Common myeloid progenitor, CD34-positive (primary cell): Measurements from ENCODE around the gene ZNF331.
A peak's percentile ranks its signal among the peaks of the same experiment; 100 is the strongest.

Source experiments
- CTCF ChIA-PET: fragments of 350-600 bp; sonication (Branson Sonifier 250); formaldehyde crosslinking; loops from one replicate; lab custom pipeline; 2021; ENCODE audit warnings: antibody characterized with exemption; lab: Charles Lee
- POLR2A ChIA-PET: fragments of 350-600 bp; sonication (Branson Sonifier 250); formaldehyde crosslinking; loops from one replicate; lab custom pipeline; 2021; ENCODE audit warnings: antibody characterized with exemption; lab: Charles Lee
- DNase-seq, 3 donors: peaks; one replicate each; pipeline versions ENCODE4 v3.0.0 to v3.0.0-alpha.2; 2013
- H3K27ac ChIP-seq, 2 experiments: 1 replicate in 1 of 2; 2 replicates in 1 of 2; pipeline ENCODE4 v1.7.0; 2013; ENCODE audit warnings: inconsistent platforms in 2 of 2, low read length in 2 of 2, mild to moderate bottlenecking in 2 of 2, low read depth in 1 of 2, moderate library complexity in 1 of 2; ENCODE audit not compliant: severe bottlenecking in 2 of 2, insufficient read depth in 1 of 2, poor library complexity in 1 of 2
- H3K27me3 ChIP-seq, 5 experiments: replicated peaks in 2 of 5; 1 replicate in 3 of 5; 2 replicates in 2 of 5; pipeline versions ENCODE4 v1.6.1 to v1.7.0; 2013; ENCODE audit warnings: low read length in 4 of 5, mild to moderate bottlenecking in 2 of 5, moderate library complexity in 2 of 5, inconsistent platforms in 1 of 5; ENCODE audit not compliant: insufficient read depth in 5 of 5, control insufficient read depth in 4 of 5
- H3K36me3 ChIP-seq, 4 experiments: 1 replicate in 2 of 4; 2 replicates in 2 of 4; pipeline versions ENCODE4 v1.6.1 to v1.7.0; 2013; ENCODE audit warnings: low read length in 3 of 4, control low read depth in 1 of 4, mild to moderate bottlenecking in 1 of 4; ENCODE audit not compliant: control insufficient read depth in 4 of 4, insufficient read depth in 4 of 4
- H3K4me1 ChIP-seq, 4 experiments: 1 replicate in 3 of 4; 2 replicates in 1 of 4; pipeline versions ENCODE4 v1.6.1 to v1.7.1; 2013; ENCODE audit warnings: low read length in 3 of 4, mild to moderate bottlenecking in 3 of 4, control low read depth in 1 of 4, inconsistent platforms in 1 of 4, moderate library complexity in 1 of 4; ENCODE audit not compliant: control insufficient read depth in 4 of 4, insufficient read depth in 4 of 4; ENCODE audit errors: control extremely low read depth in 1 of 4
- H3K4me3 ChIP-seq, 7 experiments: 1 replicate in 4 of 7; 2 replicates in 3 of 7; pipeline versions ENCODE4 v1.5.1 to v1.7.0; 2013; ENCODE audit warnings: mild to moderate bottlenecking in 7 of 7, low read length in 6 of 7, moderate library complexity in 6 of 7, inconsistent platforms in 2 of 7, low read depth in 2 of 7, control low read depth in 1 of 7; ENCODE audit not compliant: insufficient read depth in 4 of 7, control insufficient read depth in 1 of 7; ENCODE audit errors: extremely low read depth in 1 of 7
- H3K9me3 ChIP-seq, 5 experiments: 1 replicate in 4 of 5; 2 replicates in 1 of 5; pipeline versions ENCODE4 v1.6.1 to v1.7.1; 2013; ENCODE audit warnings: low read length in 4 of 5, mild to moderate bottlenecking in 2 of 5, inconsistent platforms in 1 of 5, low read depth in 1 of 5, moderate library complexity in 1 of 5; ENCODE audit not compliant: control insufficient read depth in 4 of 5, insufficient read depth in 2 of 5; ENCODE audit errors: control extremely low read depth in 1 of 5
- WGBS: methylation state at CpG from one replicate; pipeline ENCODE4 v1.1.5; 2013; ENCODE audit not compliant: insufficient coverage; 5-methylcytosine and 5-hydroxymethylcytosine counted together

The ZNF331 gene

DNA sequence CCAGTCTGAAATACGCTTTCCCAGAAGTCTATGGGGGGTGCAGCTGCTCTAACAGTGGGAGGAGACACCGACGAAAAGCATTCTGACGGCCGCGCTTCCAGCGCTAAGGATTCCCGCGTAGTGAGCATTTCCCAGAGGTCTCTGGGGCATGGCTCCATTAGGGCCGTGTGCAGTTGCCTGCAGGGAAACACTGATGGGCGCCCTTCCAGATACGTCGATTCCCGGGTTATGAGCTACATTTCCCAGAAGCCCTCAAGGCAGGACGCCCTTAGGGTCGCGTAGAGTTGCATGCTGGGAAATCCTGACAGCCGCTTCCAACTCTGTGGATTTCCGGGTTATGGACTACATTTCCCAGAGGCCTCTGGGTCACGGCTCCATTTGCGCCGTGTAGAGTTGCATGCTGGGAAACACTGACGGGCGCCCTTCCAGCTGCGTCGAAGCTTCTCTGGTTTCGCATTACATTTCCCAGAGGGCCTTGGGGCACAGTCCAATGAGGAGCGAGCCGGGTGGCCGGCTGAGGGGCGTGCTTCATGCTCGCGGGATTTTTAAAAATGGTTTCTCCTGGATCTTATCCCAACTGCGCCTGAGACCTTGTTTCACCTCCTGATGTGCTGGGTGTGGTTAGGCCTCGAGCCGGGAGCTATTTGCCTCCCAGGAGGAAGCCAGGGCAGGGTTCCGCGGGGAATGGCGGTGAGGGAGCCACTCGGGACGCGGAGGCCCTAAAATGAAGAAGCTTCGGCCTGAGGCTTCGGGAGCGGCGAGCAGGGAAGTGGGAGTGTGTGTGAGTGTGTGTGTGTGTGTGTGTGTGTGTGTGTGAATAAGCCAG, 17.2 kb upstream of the ZNF331 start:
- Histone ChIP-seq H3K9me3 (peaks cover 0 to 10% (median 0%) of the 10 kb centered on the region in 5 experiments), H3K36me3 (no peaks in the 10 kb centered on the region), H3K4me1 (peaks cover 0 to 18% (median 14%) of the 10 kb centered on the region in 4 experiments), H3K27me3 (no peaks in the 10 kb centered on the region), H3K4me3 (peak overlapping the region; percentile 34 to 97 (median 85)), H3K27ac (peak overlapping the region in 1 of 2 experiments; percentile 68)
- CTCF ChIA-PET, result interaction anchor here (1.2 to 1.6 kb wide), 2 partner anchors 9 to 46 kb away, joined by 4 to 6 read pairs; no protein-coding TSS in a partner anchor
- peak; percentile 98 to 99 (median 99) for DNase-seq
- POLR2A ChIA-PET, result no interaction called here
- WGBS, result under 1% methylated on average over 46 of the region's 46 CpGs

DNA sequence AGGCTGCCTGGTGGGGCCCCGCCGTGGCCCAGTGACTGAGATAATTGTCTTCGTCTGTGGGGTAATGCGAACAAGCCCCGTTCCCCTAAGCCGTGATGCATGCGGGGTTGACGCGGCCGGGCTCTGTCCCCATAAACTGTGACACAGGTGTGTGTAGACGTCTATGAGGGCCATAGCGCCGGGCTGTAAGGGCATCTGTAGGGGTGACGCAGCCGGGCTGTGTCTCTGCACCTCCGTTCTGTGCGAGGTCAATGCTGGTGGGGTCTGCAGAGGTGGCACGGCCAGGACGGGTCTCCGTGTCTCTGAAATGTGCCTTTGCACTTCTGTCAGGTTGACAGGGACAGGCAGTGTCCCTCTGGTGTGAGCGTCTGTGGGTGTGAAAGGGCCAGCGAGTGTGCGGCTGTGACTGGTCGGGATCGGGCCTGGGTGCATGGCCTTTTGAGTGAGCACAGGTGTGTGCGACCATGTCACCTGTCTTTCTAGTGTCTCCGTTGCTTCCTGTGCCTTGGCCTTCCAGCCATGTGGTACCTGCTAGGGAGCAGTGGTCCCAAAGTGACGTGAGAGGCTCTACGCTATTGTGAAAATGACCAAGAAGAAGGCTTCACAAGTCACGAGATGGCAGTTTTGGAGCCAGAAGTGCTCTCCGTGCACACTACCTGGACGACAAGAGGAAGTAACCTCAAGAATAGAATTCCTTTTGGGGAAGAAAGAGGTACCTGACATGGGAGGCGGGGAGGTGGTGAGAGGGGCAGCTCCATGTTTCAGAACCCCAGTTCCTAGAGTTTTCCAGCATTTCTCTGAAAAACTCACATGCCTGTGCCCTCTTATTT, 16.4 kb upstream of the ZNF331 start:
- WGBS, result 20% methylated on average over 31 of the region's 33 CpGs
- peak in 2 of 3 donors; percentile 20 to 46 for DNase-seq
- Histone ChIP-seq H3K9me3 (peaks cover 0 to 16% (median 2%) of the 10 kb centered on the region in 5 experiments), H3K27me3 (no peaks in the 10 kb centered on the region), H3K4me3 (peak overlapping the region; percentile 34 to 97 (median 85)), H3K27ac (no peak overlapping the region), H3K4me1 (peaks cover 0 to 18% (median 14%) of the 10 kb centered on the region in 4 experiments), H3K36me3 (no peaks in the 10 kb centered on the region)
- ChIA-PET CTCF (interaction anchor here (1.2 kb wide), 1 partner anchor 9 kb away, joined by 4 read pairs; no protein-coding TSS in a partner anchor), POLR2A (no interaction called here)

DNA sequence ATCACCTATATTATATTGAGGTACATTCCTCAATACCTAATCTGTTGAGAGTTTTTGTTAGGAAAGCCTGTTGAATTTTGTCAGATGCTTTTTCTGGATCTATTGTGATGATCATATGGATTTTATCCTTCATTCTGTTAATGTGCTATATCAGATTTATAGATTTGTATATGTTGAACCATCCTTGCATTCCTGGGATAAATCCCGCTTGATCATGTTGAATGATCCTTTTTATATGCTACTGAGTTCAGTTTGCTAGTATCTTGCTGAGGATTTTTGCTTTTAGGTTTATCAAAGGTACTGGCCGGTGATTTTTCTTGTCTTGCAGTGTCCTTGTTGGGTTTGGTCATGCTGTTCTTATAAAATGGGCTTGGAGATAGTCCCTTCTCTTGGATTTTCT, 12.0 kb upstream of the ZNF331 start:
- no CpG with 5 or more reads among the region's 2 CpGs for WGBS
- peaks cover 0 to 13% (median 2%) of the 10 kb centered on the region in 5 experiments for H3K9me3 ChIP-seq
- POLR2A ChIA-PET, result no interaction called here
- peaks cover 0 to 12% (median 11%) of the 10 kb centered on the region in 4 experiments for H3K4me1 ChIP-seq
- CTCF ChIA-PET, result no interaction called here
- H3K27me3 ChIP-seq, result no peaks in the 10 kb centered on the region
- H3K36me3 ChIP-seq, result peaks cover 0 to 5% (median 2%) of the 10 kb centered on the region in 4 experiments
- H3K4me3 ChIP-seq, result no peak overlapping the region
- no peak overlapping the region for H3K27ac ChIP-seq
- DNase-seq, result no peak

DNA sequence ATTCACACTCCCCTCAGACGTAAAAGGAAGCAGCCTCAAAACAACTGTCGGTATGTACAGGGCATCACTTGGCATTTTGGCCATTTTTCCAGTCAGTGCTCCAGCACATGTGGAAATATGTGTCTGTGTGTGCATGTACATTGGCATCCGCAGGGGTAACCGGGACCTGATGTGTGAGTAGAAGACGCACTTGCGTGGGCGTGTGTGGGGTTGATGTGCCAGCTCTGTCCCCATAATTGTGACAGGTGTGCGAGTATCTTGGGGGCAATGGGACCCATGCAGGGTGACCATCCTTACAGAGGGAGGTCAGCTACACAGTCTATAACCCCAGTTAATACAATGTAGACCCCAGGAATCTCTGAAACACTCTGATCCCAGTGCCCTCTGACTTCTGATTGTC, 7.3 kb upstream of the ZNF331 start:
- Histone ChIP-seq H3K9me3 (peaks cover 0 to 12% (median 2%) of the 10 kb centered on the region in 5 experiments), H3K4me3 (no peak overlapping the region), H3K36me3 (peaks cover 0 to 5% (median 2%) of the 10 kb centered on the region in 4 experiments), H3K27ac (no peak overlapping the region), H3K4me1 (no peaks in the 10 kb centered on the region), H3K27me3 (no peaks in the 10 kb centered on the region)
- 100% methylated on average over 7 of the region's 8 CpGs for WGBS
- no peak for DNase-seq
- ChIA-PET POLR2A (no interaction called here), CTCF (no interaction called here)

DNA sequence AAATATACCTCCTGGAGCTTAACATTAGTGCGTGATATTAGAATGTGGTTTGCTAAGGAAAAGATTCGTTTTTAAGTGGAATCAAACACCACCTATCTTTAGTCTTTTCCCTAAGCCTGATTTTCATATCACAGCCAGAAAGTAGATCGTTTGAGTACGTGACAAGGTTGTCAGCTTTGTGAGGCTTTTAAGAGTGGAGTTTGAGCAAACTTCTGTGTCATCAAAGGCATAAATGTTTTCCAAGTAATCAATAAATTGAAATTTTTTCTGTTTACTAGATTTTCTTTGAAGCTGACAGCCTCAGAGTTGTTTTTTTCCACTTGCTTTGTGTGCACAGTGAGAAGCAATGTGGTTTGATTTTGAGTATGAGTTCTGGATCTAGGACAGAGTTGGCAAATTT, 6.5 kb upstream of the ZNF331 start:
- no peak for DNase-seq
- peaks cover 0 to 4% (median 0%) of the 10 kb centered on the region in 5 experiments for H3K9me3 ChIP-seq
- no CpG with 5 or more reads among the region's 4 CpGs for WGBS
- no peaks in the 10 kb centered on the region for H3K27me3 ChIP-seq
- no peak overlapping the region for H3K27ac ChIP-seq
- CTCF ChIA-PET, result no interaction called here
- no peaks in the 10 kb centered on the region for H3K4me1 ChIP-seq
- POLR2A ChIA-PET, result no interaction called here
- no peak overlapping the region for H3K4me3 ChIP-seq
- peaks cover 0 to 5% (median 2%) of the 10 kb centered on the region in 4 experiments for H3K36me3 ChIP-seq

DNA sequence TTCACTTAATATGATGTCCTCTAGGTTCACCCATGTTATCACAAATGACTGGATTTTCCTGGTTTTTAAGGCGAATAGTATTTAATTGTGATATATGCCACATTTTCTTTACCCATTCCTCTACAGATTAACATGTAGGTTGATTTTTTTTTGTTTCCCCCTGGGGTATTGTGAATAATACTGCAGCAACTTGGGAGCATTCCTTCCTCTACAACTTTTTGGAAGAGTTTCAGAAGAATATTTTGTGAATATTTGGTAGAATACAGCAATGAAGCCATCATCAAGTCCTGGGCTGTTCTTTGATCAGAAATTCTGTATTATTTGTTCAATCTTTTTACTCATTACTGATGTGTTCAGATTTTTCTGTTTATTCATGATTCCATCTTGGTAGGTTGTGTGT, 5.6 kb upstream of the ZNF331 start:
- Histone ChIP-seq H3K36me3 (peaks cover 0 to 5% (median 2%) of the 10 kb centered on the region in 4 experiments), H3K4me1 (peaks cover 0 to 5% (median 0%) of the 10 kb centered on the region in 4 experiments), H3K4me3 (no peak overlapping the region), H3K27me3 (no peaks in the 10 kb centered on the region), H3K9me3 (peaks cover 0 to 2% (median 0%) of the 10 kb centered on the region in 5 experiments), H3K27ac (no peak overlapping the region)
- no CpG with 5 or more reads among the region's 1 CpG for WGBS
- no peak for DNase-seq
- ChIA-PET POLR2A (no interaction called here), CTCF (no interaction called here)
